ENCODE data around the gene ABHD3. TPM values are rescaled to one million over a fixed set of nuclear protein-coding genes. Genes with fewer than 3 reads are reported as not detected.
"Not testable (repeated sequence)": the region's sequence is repeated elsewhere in the genome, so short reads cannot be mapped to it uniquely, and the experiment has no call there.

ABHD3 gene
- total RNA-seq, 1 donor from 2014 or later = 12.7 TPM

DNA sequence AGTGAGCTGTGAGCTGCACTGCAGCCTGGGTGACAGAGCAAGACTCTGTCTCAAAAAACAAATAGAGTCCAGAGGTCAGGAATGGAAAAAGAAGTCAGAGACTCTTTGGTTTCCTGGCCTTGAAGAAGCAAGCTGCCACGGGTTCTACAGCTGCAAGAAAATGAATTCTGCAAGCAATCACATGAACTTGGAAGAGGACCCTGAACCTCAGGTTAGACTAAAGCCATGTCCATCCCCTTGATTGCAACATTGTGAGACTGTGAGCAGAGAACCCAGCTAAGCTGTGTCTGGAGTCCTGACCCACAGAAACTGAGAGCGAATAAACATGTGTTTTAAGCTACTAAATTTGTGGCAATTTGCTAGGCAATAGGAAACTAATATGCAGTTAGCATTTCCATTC lies 23.1 kb upstream of the ABHD3 start:
- DNase-seq = no peak
- H3K4me3 Mint-ChIP-seq (ENCODE audit: unreplicated experiment) = no peak overlapping the region
- H3K27ac Mint-ChIP-seq (ENCODE audit: unreplicated experiment) = no peak overlapping the region
- no peaks in the 10 kb centered on the region for H3K9me3 Mint-ChIP-seq (ENCODE audit: unreplicated experiment)
- no peaks in the 10 kb centered on the region for H3K4me1 Mint-ChIP-seq (ENCODE audit: low read depth, unreplicated experiment)
- H3K27me3 Mint-ChIP-seq (ENCODE audit: unreplicated experiment) = no peaks in the 10 kb centered on the region
- TF ChIP-seq, protein P1, sequence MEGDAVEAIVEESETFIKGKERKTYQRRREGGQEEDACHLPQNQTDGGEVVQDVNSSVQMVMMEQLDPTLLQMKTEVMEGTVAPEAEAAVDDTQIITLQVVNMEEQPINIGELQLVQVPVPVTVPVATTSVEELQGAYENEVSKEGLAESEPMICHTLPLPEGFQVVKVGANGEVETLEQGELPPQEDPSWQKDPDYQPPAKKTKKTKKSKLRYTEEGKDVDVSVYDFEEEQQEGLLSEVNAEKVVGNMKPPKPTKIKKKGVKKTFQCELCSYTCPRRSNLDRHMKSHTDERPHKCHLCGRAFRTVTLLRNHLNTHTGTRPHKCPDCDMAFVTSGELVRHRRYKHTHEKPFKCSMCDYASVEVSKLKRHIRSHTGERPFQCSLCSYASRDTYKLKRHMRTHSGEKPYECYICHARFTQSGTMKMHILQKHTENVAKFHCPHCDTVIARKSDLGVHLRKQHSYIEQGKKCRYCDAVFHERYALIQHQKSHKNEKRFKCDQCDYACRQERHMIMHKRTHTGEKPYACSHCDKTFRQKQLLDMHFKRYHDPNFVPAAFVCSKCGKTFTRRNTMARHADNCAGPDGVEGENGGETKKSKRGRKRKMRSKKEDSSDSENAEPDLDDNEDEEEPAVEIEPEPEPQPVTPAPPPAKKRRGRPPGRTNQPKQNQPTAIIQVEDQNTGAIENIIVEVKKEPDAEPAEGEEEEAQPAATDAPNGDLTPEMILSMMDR (IDR thresholded peaks at IDR 0.05; ENCODE audit: partially characterized antibody, unreplicated experiment) = no peak
- no peaks in the 10 kb centered on the region for H3K36me3 Mint-ChIP-seq (ENCODE audit: unreplicated experiment)

DNA sequence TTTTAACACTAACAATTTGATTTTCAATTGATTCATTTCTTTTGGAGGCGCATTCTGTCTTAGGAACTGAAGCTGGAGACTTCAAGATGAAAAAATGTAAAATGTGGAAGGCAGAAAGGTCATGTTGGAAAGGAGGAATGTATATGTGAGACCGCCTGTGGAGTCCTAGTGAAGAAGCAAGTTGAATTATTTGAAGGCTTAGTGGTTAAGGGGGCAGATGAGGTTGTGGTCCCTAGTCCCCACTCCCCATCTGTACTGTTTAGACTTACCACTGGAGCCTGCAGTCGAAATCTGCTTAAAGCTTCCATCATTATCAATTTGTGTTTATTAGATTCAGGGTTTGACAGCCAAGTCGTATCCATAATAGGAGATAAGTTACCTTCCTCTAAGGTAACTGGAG lies 20.6 kb upstream of the ABHD3 start:
- no peak for DNase-seq
- Mint-ChIP-seq H3K36me3 (ENCODE audit: unreplicated experiment) (no peaks in the 10 kb centered on the region), H3K4me3 (ENCODE audit: unreplicated experiment) (no peak overlapping the region), H3K27me3 (ENCODE audit: unreplicated experiment) (no peaks in the 10 kb centered on the region), H3K27ac (ENCODE audit: unreplicated experiment) (no peak overlapping the region), H3K9me3 (ENCODE audit: unreplicated experiment) (peaks cover 2% of the 10 kb centered on the region), H3K4me1 (ENCODE audit: low read depth, unreplicated experiment) (no peaks in the 10 kb centered on the region)
- TF ChIP-seq, protein P1 (IDR thresholded peaks at IDR 0.05; ENCODE audit: partially characterized antibody, unreplicated experiment) = no peak

DNA sequence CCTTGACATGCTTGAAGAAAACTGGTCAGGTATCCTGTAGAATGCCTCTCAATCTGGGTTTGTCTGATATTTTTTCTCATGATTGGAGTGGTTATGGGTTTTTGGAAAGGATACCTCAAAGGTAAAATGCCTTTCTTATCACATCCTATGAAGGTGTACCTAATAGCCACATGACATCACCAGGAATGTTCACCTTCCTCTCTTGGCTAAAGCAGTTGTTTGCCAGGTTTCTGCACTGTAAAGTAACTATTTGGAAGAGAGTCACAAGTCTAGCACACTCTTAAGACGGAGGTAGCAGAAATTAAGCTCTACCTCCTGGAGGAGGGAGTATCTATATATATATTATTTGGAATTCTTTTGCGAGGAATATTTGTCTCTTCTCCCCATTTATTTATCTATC lies 18.1 kb upstream of the ABHD3 start:
- no peak overlapping the region for H3K4me3 Mint-ChIP-seq (ENCODE audit: unreplicated experiment)
- H3K36me3 Mint-ChIP-seq (ENCODE audit: unreplicated experiment) = no peaks in the 10 kb centered on the region
- H3K9me3 Mint-ChIP-seq (ENCODE audit: unreplicated experiment) = peaks cover 2% of the 10 kb centered on the region
- TF ChIP-seq, protein P1 (IDR thresholded peaks at IDR 0.05; ENCODE audit: partially characterized antibody, unreplicated experiment) = no peak
- H3K4me1 Mint-ChIP-seq (ENCODE audit: low read depth, unreplicated experiment) = no peaks in the 10 kb centered on the region
- no peak overlapping the region for H3K27ac Mint-ChIP-seq (ENCODE audit: unreplicated experiment)
- no peaks in the 10 kb centered on the region for H3K27me3 Mint-ChIP-seq (ENCODE audit: unreplicated experiment)
- no peak for DNase-seq

DNA sequence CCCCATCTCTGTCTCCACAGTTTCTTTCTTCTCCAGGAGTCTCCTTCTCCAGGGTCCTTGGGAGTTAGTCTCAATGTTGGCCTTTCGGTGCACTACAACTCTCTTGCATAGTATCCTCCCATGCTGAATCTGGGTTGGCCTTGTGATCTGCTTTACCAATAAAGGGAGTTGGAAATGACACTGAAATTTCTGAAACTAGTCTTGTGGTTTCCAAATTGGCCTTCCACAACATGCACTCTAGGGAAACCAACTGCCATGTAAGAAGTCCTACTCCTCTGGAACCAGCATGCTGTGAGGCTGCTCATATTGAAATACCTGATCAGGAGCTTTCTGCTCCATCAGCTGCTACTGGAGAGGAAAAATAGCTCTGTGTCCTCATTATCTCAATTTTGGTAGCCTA lies 9.9 kb upstream of the ABHD3 start:
- Mint-ChIP-seq H3K4me3 (ENCODE audit: unreplicated experiment) (no peak overlapping the region), H3K4me1 (ENCODE audit: low read depth, unreplicated experiment) (no peaks in the 10 kb centered on the region), H3K27me3 (ENCODE audit: unreplicated experiment) (no peaks in the 10 kb centered on the region), H3K27ac (ENCODE audit: unreplicated experiment) (no peak overlapping the region), H3K36me3 (ENCODE audit: unreplicated experiment) (peaks cover 4% of the 10 kb centered on the region), H3K9me3 (ENCODE audit: unreplicated experiment) (peaks cover 4% of the 10 kb centered on the region)
- TF ChIP-seq, protein P1 (IDR thresholded peaks at IDR 0.05; ENCODE audit: partially characterized antibody, unreplicated experiment) = no peak
- no peak for DNase-seq

DNA sequence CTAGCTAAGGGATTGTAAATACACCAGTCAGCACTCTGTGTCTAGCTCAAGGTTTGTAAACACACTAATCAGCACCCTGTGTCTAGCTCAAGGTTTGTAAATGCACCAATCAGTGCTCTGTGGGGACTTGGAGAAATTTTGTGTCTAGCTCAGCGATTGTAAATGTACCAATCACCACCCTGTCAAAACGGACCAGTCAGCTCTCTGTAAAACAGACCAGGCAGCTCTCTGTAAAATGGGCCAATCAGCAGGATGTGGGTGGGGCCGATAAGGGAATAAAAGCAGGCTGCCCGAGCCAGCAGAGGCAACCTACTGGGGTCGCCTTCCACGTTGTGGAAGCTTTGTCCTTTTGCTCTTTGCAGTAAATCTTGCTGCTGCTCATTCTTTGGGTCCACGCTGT lies 2.6 kb upstream of the ABHD3 start:
- H3K9me3 Mint-ChIP-seq (ENCODE audit: unreplicated experiment); H3K27me3 Mint-ChIP-seq (ENCODE audit: unreplicated experiment); DNase-seq; H3K4me3 Mint-ChIP-seq (ENCODE audit: unreplicated experiment); H3K36me3 Mint-ChIP-seq (ENCODE audit: unreplicated experiment); H3K27ac Mint-ChIP-seq (ENCODE audit: unreplicated experiment): not testable (repeated sequence)
- H3K4me1 Mint-ChIP-seq (ENCODE audit: low read depth, unreplicated experiment) = peaks cover 12% of the 10 kb centered on the region

DNA sequence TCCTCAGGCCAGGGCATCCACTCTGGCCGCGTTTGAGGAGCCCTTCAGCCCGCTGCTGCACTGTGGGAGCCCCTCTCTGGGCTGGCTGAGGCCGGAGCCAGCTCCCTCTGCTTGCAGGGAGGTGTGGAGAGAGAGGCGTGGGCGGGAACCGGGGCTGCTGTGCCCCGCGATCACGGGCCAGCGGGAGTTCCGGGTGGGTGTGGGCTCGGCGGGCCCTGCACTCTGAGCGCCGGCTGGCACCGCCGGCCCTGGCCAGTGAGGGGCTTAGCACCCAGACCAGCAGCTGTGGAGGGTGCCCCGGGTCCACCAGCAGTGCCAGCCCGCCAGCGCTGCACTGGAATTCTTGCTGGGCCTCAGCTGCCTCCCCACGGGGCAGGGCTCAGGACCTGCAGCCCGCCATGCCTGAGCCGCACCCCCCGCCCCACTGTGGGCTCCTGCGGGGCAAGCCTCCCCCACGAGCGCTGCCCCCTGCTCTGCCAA lies 1.9 kb upstream of the ABHD3 start:
- Mint-ChIP-seq H3K4me3 (ENCODE audit: unreplicated experiment) (no peak overlapping the region), H3K4me1 (ENCODE audit: low read depth, unreplicated experiment) (peaks cover 12% of the 10 kb centered on the region), H3K27me3 (ENCODE audit: unreplicated experiment) (peaks cover 9% of the 10 kb centered on the region), H3K27ac (ENCODE audit: unreplicated experiment) (no peak overlapping the region), H3K9me3 (ENCODE audit: unreplicated experiment) (peaks cover 8% of the 10 kb centered on the region), H3K36me3 (ENCODE audit: unreplicated experiment) (no peaks in the 10 kb centered on the region)
- DNase-seq = no peak
- TF ChIP-seq, protein P1 (IDR thresholded peaks at IDR 0.05; ENCODE audit: partially characterized antibody, unreplicated experiment) = no peak
